HepG2 (cell line): Measurements from ENCODE around the gene UCP2. TPM values are rescaled to one million over a fixed set of nuclear protein-coding genes. Genes with fewer than 3 reads are reported as not detected.

ENCODE experiments used
- EP300 ChIP-seq, 3 experiments: sonication (generic) in 1 of 3; formaldehyde crosslinking in 1 of 3; IDR thresholded peaks; 2 replicates each; pipeline versions ENCODE4 v1.5.1 to v1.6.1; 2011 to 2020; ENCODE audit warnings: low read depth in 2 of 3, low read length in 2 of 3, borderline replicate concordance in 1 of 3, improper control_type of control experiment in 1 of 3, mild to moderate bottlenecking in 1 of 3, missing genetic modification reagents in 1 of 3, moderate library complexity in 1 of 3
- IKZF4 ChIP-seq: sonication (generic); formaldehyde crosslinking; IDR thresholded peaks from 2 replicates; pipeline ENCODE4 v1.5.1; 2020; ENCODE audit warnings: borderline replicate concordance, mild to moderate bottlenecking, low read depth, missing genetic modification reagents; ENCODE audit errors: not compliant biosample characterization
- KDM3A ChIP-seq: IDR thresholded peaks from 2 replicates; pipeline ENCODE4 v1.6.1; 2018; ENCODE audit warnings: low read depth, missing compliant biosample characterization
- MTA3 ChIP-seq: sonication (generic); formaldehyde crosslinking; IDR thresholded peaks from 2 replicates; pipeline ENCODE4 v1.4.0; 2020; ENCODE audit warnings: missing genetic modification reagents
- NBN ChIP-seq: fragments of 450-650 bp; conservative IDR thresholded peaks from 2 replicates; pipeline ENCODE4 v1.6.1; 2017
- NR2F2 ChIP-seq: IDR thresholded peaks from 2 replicates; pipeline ENCODE4 v1.6.1; 2012; ENCODE audit warnings: low read depth, inconsistent platforms, borderline replicate concordance
- PHF21A ChIP-seq: sonication (generic); formaldehyde crosslinking; IDR thresholded peaks from 2 replicates; pipeline ENCODE4 v1.5.0; 2020; ENCODE audit warnings: mild to moderate bottlenecking, missing genetic modification reagents
- PRPF4 ChIP-seq: fragments of 200-400 bp; formaldehyde crosslinking; IDR thresholded peaks from 2 replicates; pipeline ENCODE4 v1.6.1; 2016; ENCODE audit warnings: low read length, low read depth; ENCODE audit not compliant: poor library complexity, severe bottlenecking
- RNF2 ChIP-seq: fragments of 450-650 bp; conservative IDR thresholded peaks from 2 replicates; pipeline ENCODE4 v1.6.1; 2016; ENCODE audit warnings: low read depth
- SAFB2 ChIP-seq: sonication (generic); formaldehyde crosslinking; IDR thresholded peaks from 2 replicates; pipeline ENCODE4 v1.5.1; 2020; ENCODE audit warnings: missing genetic modification reagents, low read depth, mild to moderate bottlenecking, borderline replicate concordance
- ZC3H4 ChIP-seq: sonication (generic); formaldehyde crosslinking; IDR thresholded peaks from 2 replicates; pipeline ENCODE4 v1.4.0; 2020; ENCODE audit warnings: missing genetic modification reagents, borderline replicate concordance
- ZFP90 ChIP-seq: sonication (generic); formaldehyde crosslinking; IDR thresholded peaks from 2 replicates; pipeline ENCODE4 v1.8.0; 2022; ENCODE audit warnings: missing genetic modification reagents, mild to moderate bottlenecking, inconsistent platforms, borderline replicate concordance
- ZNF331 ChIP-seq: sonication (generic); formaldehyde crosslinking; IDR thresholded peaks from 2 replicates; pipeline ENCODE4 v1.4.0; 2020; ENCODE audit warnings: missing genetic modification reagents
- ZNF354B ChIP-seq: sonication (generic); formaldehyde crosslinking; IDR thresholded peaks from 2 replicates; pipeline ENCODE4 v1.8.0; 2022; ENCODE audit warnings: mild to moderate bottlenecking, missing genetic modification reagents
- ZSCAN21 ChIP-seq: sonication (generic); formaldehyde crosslinking; IDR thresholded peaks from 2 replicates; pipeline ENCODE4 v1.8.0; 2022; ENCODE audit warnings: mild to moderate bottlenecking, missing genetic modification reagents, moderate library complexity, borderline replicate concordance
- polyA plus RNA-seq, 8 experiments: library from polyadenylated mRNA; depleted of rRNA in 3 of 8; stranded (reverse) in 7 of 8; unstranded in 1 of 8; fragments of >200 nt; fragmentation: Illumina TruSeq in 4 of 8; extraction: Trizol in 4 of 8; gene quantifications; 2 replicates each; pipeline versions ENCODE4 v1.2.1 to v1.2.3, GENCODE V29; 2011 to 2016; ENCODE audit warnings: low read depth in 4 of 8, missing spikeins in 1 of 8, mixed read lengths in 1 of 8; ENCODE audit not compliant: insufficient read depth in 1 of 8
- total RNA-seq, 5 experiments: library from RNA; depleted of rRNA; stranded (reverse); fragments of >200 nt; fragmentation: Illumina TruSeq; extraction: Trizol; gene quantifications; 2 replicates each; pipeline ENCODE4 v1.2.3, GENCODE V29; 2016; ENCODE audit warnings: low read depth in 1 of 5
- TF ChIP-seq, protein P1 (sequence below): sonication (generic); formaldehyde crosslinking; IDR thresholded peaks from 2 replicates; pipeline ENCODE4 v1.4.0; 2020; ENCODE audit warnings: missing genetic modification reagents
- TF ChIP-seq, protein P2 (sequence below): sonication (generic); formaldehyde crosslinking; IDR thresholded peaks from 2 replicates; pipeline ENCODE4 v1.5.0; 2020; ENCODE audit warnings: missing genetic modification reagents
- TF ChIP-seq, protein P3 (sequence below): sonication (generic); formaldehyde crosslinking; IDR thresholded peaks from 2 replicates; pipeline ENCODE4 v1.9.0; 2021; ENCODE audit warnings: mild to moderate bottlenecking, missing genetic modification reagents

The UCP2 gene
- total and polyA plus RNA-seq, 2 of the 13 experiments (the other 11 are each of a cell fraction or from before 2014, with no cell fraction given), result 2.7 to 3.2 TPM

DNA sequence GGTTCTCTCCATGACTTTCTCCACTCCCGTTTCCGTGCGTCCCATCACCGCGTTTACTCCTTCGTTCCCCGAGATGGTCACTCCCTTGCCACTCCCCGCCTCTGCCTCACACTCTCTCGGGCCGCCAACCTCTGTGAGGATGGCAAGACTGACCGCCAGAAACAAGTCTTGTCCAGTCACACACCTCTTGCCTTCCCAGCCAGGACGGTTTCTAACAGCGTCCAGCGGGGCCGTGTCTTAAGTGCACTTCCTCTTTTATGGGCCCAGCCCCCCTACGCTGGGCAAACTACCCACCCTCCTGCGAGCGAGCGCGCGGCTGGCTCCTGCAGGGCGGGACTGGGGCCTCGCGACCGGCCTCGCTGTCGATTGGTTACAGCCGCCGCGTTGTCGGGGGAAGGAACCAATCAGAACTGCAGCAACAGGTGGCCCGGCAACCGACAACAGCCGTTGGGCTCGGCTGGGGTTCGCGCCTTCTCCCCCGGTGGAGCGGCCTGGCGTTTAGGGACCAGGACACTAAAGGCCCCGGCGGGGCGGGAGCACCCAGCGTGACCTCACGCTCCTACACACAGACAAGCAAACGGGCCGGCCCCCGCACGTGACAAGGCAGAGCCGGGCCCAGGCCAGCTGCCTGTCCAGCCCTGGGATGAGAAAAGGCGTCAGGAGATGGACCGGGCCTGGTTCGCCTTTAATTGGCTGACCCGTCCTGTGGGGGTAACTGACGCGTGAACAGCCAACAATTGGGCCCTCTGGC lies 522 bp upstream of the UCP2 start (continued):
- TF ChIP-seq MTA3 (CRISPR knock-in tag) (no peak), ZNF331 (CRISPR knock-in tag) (peak; percentile 48), ZNF354B (no peak; the same call in 1 of the 2 replicates), EP300 (IDR thresholded peaks at IDR 0.05; ENCODE audit: low read depth in 2 of 2, low read length in 2 of 2) (0 out of 4 replicates have a peak, but pooled peaks of 1 of the 2 experiments have one; percentile 17), EP300 (CRISPR knock-in tag; IDR thresholded peaks at IDR 0.05; ENCODE audit: borderline replicate concordance) (no peak), ZSCAN21 (CRISPR knock-in tag) (peak; percentile 94), RNF2 (peak; percentile 93), PRPF4 (no peak), ZFP90 (CRISPR knock-in tag) (peak; percentile 56), PHF21A (CRISPR knock-in tag) (peak; percentile 98), IKZF4 (CRISPR knock-in tag) (peak; percentile 21), SAFB2 (CRISPR knock-in tag) (no peak), ZC3H4 (no peak), NR2F2 (no peak), NBN (no peak), KDM3A (CRISPR knock-in tag) (peak; percentile 86)
- TF ChIP-seq, protein P1, sequence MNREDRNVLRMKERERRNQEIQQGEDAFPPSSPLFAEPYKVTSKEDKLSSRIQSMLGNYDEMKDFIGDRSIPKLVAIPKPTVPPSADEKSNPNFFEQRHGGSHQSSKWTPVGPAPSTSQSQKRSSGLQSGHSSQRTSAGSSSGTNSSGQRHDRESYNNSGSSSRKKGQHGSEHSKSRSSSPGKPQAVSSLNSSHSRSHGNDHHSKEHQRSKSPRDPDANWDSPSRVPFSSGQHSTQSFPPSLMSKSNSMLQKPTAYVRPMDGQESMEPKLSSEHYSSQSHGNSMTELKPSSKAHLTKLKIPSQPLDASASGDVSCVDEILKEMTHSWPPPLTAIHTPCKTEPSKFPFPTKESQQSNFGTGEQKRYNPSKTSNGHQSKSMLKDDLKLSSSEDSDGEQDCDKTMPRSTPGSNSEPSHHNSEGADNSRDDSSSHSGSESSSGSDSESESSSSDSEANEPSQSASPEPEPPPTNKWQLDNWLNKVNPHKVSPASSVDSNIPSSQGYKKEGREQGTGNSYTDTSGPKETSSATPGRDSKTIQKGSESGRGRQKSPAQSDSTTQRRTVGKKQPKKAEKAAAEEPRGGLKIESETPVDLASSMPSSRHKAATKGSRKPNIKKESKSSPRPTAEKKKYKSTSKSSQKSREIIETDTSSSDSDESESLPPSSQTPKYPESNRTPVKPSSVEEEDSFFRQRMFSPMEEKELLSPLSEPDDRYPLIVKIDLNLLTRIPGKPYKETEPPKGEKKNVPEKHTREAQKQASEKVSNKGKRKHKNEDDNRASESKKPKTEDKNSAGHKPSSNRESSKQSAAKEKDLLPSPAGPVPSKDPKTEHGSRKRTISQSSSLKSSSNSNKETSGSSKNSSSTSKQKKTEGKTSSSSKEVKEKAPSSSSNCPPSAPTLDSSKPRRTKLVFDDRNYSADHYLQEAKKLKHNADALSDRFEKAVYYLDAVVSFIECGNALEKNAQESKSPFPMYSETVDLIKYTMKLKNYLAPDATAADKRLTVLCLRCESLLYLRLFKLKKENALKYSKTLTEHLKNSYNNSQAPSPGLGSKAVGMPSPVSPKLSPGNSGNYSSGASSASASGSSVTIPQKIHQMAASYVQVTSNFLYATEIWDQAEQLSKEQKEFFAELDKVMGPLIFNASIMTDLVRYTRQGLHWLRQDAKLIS (CRISPR knock-in tag), result no peak
- TF ChIP-seq, protein P2, sequence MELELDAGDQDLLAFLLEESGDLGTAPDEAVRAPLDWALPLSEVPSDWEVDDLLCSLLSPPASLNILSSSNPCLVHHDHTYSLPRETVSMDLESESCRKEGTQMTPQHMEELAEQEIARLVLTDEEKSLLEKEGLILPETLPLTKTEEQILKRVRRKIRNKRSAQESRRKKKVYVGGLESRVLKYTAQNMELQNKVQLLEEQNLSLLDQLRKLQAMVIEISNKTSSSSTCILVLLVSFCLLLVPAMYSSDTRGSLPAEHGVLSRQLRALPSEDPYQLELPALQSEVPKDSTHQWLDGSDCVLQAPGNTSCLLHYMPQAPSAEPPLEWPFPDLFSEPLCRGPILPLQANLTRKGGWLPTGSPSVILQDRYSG, result no peak; the same call in 1 of the 2 replicates
- TF ChIP-seq, protein P3, sequence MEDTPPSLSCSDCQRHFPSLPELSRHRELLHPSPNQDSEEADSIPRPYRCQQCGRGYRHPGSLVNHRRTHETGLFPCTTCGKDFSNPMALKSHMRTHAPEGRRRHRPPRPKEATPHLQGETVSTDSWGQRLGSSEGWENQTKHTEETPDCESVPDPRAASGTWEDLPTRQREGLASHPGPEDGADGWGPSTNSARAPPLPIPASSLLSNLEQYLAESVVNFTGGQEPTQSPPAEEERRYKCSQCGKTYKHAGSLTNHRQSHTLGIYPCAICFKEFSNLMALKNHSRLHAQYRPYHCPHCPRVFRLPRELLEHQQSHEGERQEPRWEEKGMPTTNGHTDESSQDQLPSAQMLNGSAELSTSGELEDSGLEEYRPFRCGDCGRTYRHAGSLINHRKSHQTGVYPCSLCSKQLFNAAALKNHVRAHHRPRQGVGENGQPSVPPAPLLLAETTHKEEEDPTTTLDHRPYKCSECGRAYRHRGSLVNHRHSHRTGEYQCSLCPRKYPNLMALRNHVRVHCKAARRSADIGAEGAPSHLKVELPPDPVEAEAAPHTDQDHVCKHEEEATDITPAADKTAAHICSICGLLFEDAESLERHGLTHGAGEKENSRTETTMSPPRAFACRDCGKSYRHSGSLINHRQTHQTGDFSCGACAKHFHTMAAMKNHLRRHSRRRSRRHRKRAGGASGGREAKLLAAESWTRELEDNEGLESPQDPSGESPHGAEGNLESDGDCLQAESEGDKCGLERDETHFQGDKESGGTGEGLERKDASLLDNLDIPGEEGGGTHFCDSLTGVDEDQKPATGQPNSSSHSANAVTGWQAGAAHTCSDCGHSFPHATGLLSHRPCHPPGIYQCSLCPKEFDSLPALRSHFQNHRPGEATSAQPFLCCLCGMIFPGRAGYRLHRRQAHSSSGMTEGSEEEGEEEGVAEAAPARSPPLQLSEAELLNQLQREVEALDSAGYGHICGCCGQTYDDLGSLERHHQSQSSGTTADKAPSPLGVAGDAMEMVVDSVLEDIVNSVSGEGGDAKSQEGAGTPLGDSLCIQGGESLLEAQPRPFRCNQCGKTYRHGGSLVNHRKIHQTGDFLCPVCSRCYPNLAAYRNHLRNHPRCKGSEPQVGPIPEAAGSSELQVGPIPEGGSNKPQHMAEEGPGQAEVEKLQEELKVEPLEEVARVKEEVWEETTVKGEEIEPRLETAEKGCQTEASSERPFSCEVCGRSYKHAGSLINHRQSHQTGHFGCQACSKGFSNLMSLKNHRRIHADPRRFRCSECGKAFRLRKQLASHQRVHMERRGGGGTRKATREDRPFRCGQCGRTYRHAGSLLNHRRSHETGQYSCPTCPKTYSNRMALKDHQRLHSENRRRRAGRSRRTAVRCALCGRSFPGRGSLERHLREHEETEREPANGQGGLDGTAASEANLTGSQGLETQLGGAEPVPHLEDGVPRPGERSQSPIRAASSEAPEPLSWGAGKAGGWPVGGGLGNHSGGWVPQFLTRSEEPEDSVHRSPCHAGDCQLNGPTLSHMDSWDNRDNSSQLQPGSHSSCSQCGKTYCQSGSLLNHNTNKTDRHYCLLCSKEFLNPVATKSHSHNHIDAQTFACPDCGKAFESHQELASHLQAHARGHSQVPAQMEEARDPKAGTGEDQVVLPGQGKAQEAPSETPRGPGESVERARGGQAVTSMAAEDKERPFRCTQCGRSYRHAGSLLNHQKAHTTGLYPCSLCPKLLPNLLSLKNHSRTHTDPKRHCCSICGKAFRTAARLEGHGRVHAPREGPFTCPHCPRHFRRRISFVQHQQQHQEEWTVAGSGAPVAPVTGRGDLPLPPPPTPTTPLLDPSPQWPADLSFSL, result no peak
